K562 (cell line): ENCODE results near the gene MOSPD3. TPM values are rescaled to one million over a fixed set of nuclear protein-coding genes. Genes with fewer than 3 reads are reported as not detected.

ENCODE experiments used
- EP400 ChIP-seq: fragments of 450-650 bp; IDR thresholded peaks from 2 replicates; pipeline ENCODE4 v1.6.1; 2017; ENCODE audit warnings: antibody characterized with exemption, mild to moderate bottlenecking, moderate library complexity
- SAP30 ChIP-seq: fragments of 200-600 bp; sonication (generic); IDR thresholded peaks from 2 replicates; pipeline ENCODE4 v1.6.1; 2012; ENCODE audit warnings: borderline replicate concordance, low read depth, mild to moderate bottlenecking, moderate library complexity, low read length, control low read depth, inconsistent platforms; ENCODE audit not compliant: insufficient read depth, poor library complexity, severe bottlenecking
- SP1 ChIP-seq: sonication (generic); formaldehyde crosslinking; IDR thresholded peaks from 2 replicates; pipeline ENCODE4 v1.8.1; 2022; ENCODE audit warnings: mild to moderate bottlenecking, missing genetic modification reagents
- ZFX ChIP-seq: sonication (generic); formaldehyde crosslinking; IDR thresholded peaks from 2 replicates; pipeline ENCODE4 v1.8.0; 2022; ENCODE audit warnings: mild to moderate bottlenecking, missing genetic modification reagents, moderate library complexity
- polyA plus RNA-seq, 8 experiments: library from polyadenylated mRNA; depleted of rRNA in 4 of 8; stranded (reverse) in 5 of 8; unstranded in 3 of 8; fragments of >200 nt; fragmentation: Nextera tagmentation in 2 of 8; fragmentation: Illumina TruSeq in 1 of 8; extraction: Ambion mirVana in 2 of 8; extraction: Trizol in 1 of 8; gene quantifications; 2 replicates each; pipeline versions ENCODE4 v1.2.1 to v1.2.3, GENCODE V29; 2011 to 2014; ENCODE audit warnings: inconsistent platforms in 1 of 8, missing spikeins in 1 of 8
- total RNA-seq, 7 experiments: library from RNA; depleted of rRNA in 6 of 7; stranded (reverse); fragments of >200 nt in 6 of 7; fragmentation: Illumina TruSeq in 2 of 7; extraction: Trizol in 2 of 7; gene quantifications; 2 replicates each; pipeline versions ENCODE4 v1.2.1 to v1.2.3, GENCODE V29; 2011 to 2021; ENCODE audit warnings: low replicate concordance in 1 of 7
- TF ChIP-seq, protein P1 (sequence below): sonication (generic); formaldehyde crosslinking; IDR thresholded peaks from 2 replicates; pipeline ENCODE4 v1.8.0; 2022; ENCODE audit warnings: mild to moderate bottlenecking, missing genetic modification reagents

MOSPD3 gene
- total and polyA plus RNA-seq, 9 of the 15 experiments (the other 6 are each of a cell fraction or from before 2014, with no cell fraction given): 1.4 to 32.1 (median 7.3) TPM

DNA sequence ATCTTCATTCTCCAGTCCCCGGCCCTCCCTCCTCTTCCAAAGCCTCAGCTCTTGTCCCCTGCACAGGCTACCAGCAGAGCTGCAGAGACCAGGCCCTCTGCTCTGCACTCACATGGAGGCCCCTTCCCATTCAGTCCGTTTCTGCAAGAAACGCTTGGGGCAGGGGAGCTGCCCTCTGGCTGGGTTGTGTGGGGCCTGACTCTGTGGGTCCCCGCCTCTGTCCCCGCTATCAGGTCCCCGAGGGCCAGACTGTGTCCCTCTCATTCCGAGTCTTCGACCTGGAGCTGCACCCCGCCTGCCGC is 8.7 kb upstream of the MOSPD3 start (continued):
- TF ChIP-seq SAP30 (peak; percentile 24), ZFX (CRISPR knock-in tag) (0 out of 2 replicates have a peak, but pooled peaks have one; percentile 45), SP1 (0 out of 2 replicates have a peak, but pooled peaks have one; percentile 19), EP400 (no peak)
- TF ChIP-seq, protein P1, sequence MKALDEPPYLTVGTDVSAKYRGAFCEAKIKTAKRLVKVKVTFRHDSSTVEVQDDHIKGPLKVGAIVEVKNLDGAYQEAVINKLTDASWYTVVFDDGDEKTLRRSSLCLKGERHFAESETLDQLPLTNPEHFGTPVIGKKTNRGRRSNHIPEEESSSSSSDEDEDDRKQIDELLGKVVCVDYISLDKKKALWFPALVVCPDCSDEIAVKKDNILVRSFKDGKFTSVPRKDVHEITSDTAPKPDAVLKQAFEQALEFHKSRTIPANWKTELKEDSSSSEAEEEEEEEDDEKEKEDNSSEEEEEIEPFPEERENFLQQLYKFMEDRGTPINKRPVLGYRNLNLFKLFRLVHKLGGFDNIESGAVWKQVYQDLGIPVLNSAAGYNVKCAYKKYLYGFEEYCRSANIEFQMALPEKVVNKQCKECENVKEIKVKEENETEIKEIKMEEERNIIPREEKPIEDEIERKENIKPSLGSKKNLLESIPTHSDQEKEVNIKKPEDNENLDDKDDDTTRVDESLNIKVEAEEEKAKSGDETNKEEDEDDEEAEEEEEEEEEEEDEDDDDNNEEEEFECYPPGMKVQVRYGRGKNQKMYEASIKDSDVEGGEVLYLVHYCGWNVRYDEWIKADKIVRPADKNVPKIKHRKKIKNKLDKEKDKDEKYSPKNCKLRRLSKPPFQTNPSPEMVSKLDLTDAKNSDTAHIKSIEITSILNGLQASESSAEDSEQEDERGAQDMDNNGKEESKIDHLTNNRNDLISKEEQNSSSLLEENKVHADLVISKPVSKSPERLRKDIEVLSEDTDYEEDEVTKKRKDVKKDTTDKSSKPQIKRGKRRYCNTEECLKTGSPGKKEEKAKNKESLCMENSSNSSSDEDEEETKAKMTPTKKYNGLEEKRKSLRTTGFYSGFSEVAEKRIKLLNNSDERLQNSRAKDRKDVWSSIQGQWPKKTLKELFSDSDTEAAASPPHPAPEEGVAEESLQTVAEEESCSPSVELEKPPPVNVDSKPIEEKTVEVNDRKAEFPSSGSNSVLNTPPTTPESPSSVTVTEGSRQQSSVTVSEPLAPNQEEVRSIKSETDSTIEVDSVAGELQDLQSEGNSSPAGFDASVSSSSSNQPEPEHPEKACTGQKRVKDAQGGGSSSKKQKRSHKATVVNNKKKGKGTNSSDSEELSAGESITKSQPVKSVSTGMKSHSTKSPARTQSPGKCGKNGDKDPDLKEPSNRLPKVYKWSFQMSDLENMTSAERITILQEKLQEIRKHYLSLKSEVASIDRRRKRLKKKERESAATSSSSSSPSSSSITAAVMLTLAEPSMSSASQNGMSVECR (CRISPR knock-in tag): 0 out of 2 replicates have a peak, but pooled peaks have one; percentile 31
